Endothelial cell (in vitro differentiated cells): ENCODE results near the gene LYPD6. TPM values are rescaled to one million over a fixed set of nuclear protein-coding genes. Genes with fewer than 3 reads are reported as not detected.

Experiments used
- DNase-seq: peaks from one replicate; pipeline ENCODE4 v3.0.0; 2021; ENCODE audit warnings: low spot score
- H3K27ac Mint-ChIP-seq: one replicate; pipeline ENCODE4 v1.8.0; 2021; ENCODE audit warnings: mixed read lengths, inconsistent platforms; ENCODE audit not compliant: unreplicated experiment
- H3K27me3 Mint-ChIP-seq: one replicate; pipeline ENCODE4 v1.8.0; 2021; ENCODE audit warnings: mild to moderate bottlenecking, moderate library complexity, mixed read lengths, inconsistent platforms; ENCODE audit not compliant: unreplicated experiment
- H3K36me3 Mint-ChIP-seq: one replicate; pipeline ENCODE4 v1.8.0; 2021; ENCODE audit warnings: mild to moderate bottlenecking, low read depth, mixed read lengths, inconsistent platforms; ENCODE audit not compliant: unreplicated experiment
- H3K4me1 Mint-ChIP-seq: one replicate; pipeline ENCODE4 v1.8.0; 2021; ENCODE audit warnings: mild to moderate bottlenecking, mixed read lengths, inconsistent platforms; ENCODE audit not compliant: unreplicated experiment
- H3K4me3 Mint-ChIP-seq: one replicate; pipeline ENCODE4 v1.8.0; 2021; ENCODE audit warnings: mild to moderate bottlenecking, mixed read lengths, inconsistent platforms; ENCODE audit not compliant: unreplicated experiment
- H3K9me3 Mint-ChIP-seq: one replicate; pipeline ENCODE4 v1.8.0; 2021; ENCODE audit warnings: mixed read lengths, inconsistent platforms; ENCODE audit not compliant: unreplicated experiment
- total RNA-seq: library from RNA; stranded (reverse); fragmentation: NEBNext Ultra II Directional; extraction: Animal tissue kit (Norgen Biotek cat#: 25700); gene quantifications from one replicate; pipeline ENCODE4 v1.2.1, GENCODE V29; 2021; ENCODE audit not compliant: unreplicated experiment
- TF ChIP-seq, protein P1 (sequence below): fragments of 200-600 bp; sonication (generic); IDR thresholded peaks from one replicate; pipeline ENCODE4 v1.5.0; 2021; ENCODE audit warnings: antibody characterized with exemption; ENCODE audit not compliant: unreplicated experiment

LYPD6 gene
- total RNA-seq, 1 donor from 2014 or later, result 3.5 TPM

DNA sequence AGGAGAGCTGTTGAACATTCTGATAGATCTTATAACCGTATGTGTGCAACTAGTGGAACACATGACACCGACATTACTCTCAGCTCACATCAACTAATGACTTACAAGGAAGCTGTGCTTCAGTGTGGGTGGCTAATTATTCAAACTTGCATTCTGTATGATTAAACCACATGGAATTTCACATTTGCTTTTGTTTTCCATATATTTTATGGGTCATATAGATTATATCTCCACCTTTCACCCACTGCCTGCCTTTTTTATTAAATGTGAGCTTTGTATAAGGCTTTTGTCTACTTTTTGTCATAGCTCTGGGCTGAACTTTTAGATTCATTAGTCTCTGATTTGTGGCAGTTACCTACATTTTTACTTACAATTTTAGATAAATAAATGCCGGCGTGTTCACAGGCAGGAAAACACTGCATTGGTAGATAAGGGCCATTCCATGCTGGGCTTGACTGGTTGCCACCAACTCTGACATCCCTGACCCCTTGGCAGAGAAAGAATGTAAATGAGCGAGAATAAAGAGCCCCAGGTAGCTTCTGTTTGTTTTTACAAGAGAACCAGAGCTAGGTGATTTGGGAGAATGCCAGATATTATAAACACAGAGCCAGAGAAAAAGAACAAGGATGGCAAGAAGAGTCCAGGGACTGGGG lies 35.7 kb downstream of the LYPD6 start:
- Mint-ChIP-seq H3K4me1 (no peaks in the 10 kb centered on the region), H3K36me3 (no peaks in the 10 kb centered on the region), H3K27me3 (no peaks in the 10 kb centered on the region), H3K9me3 (no peaks in the 10 kb centered on the region), H3K27ac (no peak overlapping the region), H3K4me3 (no peak overlapping the region)
- TF ChIP-seq, protein P1, sequence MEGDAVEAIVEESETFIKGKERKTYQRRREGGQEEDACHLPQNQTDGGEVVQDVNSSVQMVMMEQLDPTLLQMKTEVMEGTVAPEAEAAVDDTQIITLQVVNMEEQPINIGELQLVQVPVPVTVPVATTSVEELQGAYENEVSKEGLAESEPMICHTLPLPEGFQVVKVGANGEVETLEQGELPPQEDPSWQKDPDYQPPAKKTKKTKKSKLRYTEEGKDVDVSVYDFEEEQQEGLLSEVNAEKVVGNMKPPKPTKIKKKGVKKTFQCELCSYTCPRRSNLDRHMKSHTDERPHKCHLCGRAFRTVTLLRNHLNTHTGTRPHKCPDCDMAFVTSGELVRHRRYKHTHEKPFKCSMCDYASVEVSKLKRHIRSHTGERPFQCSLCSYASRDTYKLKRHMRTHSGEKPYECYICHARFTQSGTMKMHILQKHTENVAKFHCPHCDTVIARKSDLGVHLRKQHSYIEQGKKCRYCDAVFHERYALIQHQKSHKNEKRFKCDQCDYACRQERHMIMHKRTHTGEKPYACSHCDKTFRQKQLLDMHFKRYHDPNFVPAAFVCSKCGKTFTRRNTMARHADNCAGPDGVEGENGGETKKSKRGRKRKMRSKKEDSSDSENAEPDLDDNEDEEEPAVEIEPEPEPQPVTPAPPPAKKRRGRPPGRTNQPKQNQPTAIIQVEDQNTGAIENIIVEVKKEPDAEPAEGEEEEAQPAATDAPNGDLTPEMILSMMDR, result no peak
- DNase-seq, result no peak

DNA sequence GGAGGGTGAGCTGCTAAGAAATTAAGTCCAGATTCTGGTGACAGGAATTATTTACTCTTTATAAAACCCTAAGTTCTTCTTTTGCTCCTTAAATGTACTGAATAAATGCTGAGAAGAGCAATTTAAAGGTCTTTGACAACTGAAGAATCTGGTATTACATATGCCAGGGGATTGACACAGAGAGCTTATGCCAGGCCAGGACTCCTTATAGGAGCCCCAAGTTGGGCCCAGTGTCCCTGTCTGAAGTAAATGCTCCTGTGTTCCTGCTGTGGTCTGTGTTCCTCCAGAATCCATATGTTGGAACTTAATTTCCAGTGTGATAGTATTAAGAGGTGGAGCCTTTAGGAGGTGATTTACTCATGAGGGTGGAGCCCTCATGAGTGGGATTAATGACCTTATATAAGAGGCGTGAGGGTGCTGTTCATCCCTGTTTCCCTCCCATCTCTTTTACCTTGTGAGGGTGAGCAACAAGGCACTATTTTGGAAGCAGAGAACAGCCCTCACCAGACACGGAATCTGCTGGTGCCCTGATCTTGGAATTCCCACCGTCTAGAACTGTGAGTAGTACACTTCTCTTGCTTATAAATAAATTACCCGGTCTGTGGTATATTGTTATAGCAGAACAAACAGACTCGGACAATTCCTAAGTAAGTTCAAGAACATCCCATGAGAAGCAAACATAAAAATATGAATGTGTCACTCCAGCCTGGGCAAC lies 39.8 kb downstream of the LYPD6 start:
- Mint-ChIP-seq H3K4me1 (peaks cover 3% of the 10 kb centered on the region), H3K27ac (no peak overlapping the region), H3K4me3 (no peak overlapping the region), H3K9me3 (no peaks in the 10 kb centered on the region), H3K36me3 (no peaks in the 10 kb centered on the region), H3K27me3 (no peaks in the 10 kb centered on the region)
- DNase-seq, result no peak
- TF ChIP-seq, protein P1, result no peak

DNA sequence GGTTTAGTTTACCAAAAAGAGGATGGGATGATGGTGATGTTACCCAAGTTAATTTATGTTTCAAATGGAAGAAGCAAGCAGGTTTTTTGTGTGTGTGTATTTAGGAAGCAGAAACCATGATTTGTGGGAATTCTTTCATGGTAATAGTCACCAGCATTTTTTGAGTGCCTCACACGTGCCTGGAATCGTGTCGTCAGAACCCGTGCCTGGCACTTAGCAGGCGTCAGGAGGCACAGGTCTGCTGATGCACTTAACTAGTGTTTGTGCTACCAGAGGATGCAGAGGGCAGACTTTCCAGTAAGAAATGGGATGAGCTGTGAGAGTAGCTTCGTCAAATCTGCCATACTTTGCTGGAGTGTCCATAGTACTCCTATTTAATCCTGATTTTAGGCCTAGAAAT lies 41.1 kb downstream of the LYPD6 start:
- peaks cover 5% of the 10 kb centered on the region for H3K4me1 Mint-ChIP-seq
- H3K36me3 Mint-ChIP-seq, result no peaks in the 10 kb centered on the region
- no peak overlapping the region for H3K27ac Mint-ChIP-seq
- no peak for DNase-seq
- no peaks in the 10 kb centered on the region for H3K27me3 Mint-ChIP-seq
- no peak overlapping the region for H3K4me3 Mint-ChIP-seq
- TF ChIP-seq, protein P1, result no peak
- H3K9me3 Mint-ChIP-seq, result no peaks in the 10 kb centered on the region

DNA sequence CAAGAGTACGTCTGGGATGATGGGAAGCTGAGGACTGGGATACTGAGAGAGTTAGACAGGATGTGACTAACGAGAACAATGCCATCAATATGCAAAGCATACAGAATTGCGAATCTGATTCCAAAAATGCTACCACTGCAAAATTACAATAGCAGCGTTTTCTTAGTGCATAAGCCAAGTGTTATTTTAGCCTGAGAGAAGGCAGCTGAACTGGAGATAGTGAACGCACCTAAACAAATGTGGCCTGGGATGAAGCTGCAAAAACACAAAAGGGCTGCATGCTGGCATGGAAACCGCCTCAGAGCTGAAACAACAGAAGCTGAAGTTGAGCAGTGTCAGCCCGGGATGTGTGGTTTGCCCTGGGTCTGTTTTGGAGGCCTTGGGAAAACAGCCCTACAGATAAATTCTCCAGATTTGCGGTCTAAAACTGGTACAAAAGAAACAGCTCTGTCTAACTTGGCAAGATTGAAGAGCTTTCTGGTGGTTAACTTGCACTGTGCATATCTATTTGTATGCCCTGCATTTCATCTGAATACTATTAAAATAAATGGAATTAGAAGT lies 45.5 kb downstream of the LYPD6 start:
- Mint-ChIP-seq H3K27ac (no peak overlapping the region), H3K4me1 (peaks cover 5% of the 10 kb centered on the region), H3K36me3 (no peaks in the 10 kb centered on the region), H3K9me3 (no peaks in the 10 kb centered on the region), H3K4me3 (no peak overlapping the region), H3K27me3 (no peaks in the 10 kb centered on the region)
- DNase-seq, result no peak
- TF ChIP-seq, protein P1, result no peak

DNA sequence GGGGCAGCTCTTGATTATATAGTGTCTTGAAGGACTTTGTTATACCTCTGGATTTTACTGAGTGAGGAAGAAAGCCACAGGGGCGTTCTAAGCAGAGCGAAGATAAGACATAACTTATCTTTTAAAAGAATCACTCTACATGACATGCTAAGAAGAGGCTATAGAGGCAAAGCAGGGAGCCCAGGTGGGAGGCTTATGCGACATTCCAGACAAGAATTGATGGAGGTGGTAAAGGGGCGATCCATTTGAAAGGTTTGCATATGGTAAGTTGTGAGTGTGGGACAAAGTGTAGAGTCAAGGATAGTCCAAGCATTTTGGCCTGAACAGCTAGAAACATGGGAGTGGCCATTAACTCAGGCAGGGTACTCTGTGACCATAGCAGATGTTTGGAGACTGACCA lies 49.8 kb downstream of the LYPD6 start:
- Mint-ChIP-seq H3K4me3 (no peak overlapping the region), H3K27ac (no peak overlapping the region), H3K36me3 (no peaks in the 10 kb centered on the region), H3K4me1 (peaks cover 7% of the 10 kb centered on the region), H3K27me3 (no peaks in the 10 kb centered on the region), H3K9me3 (no peaks in the 10 kb centered on the region)
- DNase-seq, result no peak
- TF ChIP-seq, protein P1, result no peak
